ENCODE results near the gene WDR26. TPM values are rescaled to one million over a fixed set of nuclear protein-coding genes. Genes with fewer than 3 reads are reported as not detected.

Gene WDR26
- total RNA-seq, 3 donors from 2014 or later, result 64.4 to 86.3 (median 67.4) TPM

- TF ChIP-seq, protein P1, sequence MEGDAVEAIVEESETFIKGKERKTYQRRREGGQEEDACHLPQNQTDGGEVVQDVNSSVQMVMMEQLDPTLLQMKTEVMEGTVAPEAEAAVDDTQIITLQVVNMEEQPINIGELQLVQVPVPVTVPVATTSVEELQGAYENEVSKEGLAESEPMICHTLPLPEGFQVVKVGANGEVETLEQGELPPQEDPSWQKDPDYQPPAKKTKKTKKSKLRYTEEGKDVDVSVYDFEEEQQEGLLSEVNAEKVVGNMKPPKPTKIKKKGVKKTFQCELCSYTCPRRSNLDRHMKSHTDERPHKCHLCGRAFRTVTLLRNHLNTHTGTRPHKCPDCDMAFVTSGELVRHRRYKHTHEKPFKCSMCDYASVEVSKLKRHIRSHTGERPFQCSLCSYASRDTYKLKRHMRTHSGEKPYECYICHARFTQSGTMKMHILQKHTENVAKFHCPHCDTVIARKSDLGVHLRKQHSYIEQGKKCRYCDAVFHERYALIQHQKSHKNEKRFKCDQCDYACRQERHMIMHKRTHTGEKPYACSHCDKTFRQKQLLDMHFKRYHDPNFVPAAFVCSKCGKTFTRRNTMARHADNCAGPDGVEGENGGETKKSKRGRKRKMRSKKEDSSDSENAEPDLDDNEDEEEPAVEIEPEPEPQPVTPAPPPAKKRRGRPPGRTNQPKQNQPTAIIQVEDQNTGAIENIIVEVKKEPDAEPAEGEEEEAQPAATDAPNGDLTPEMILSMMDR (IDR thresholded peaks at IDR 0.05), result no peak
- Histone ChIP-seq H3K9me3 (no peaks in the 10 kb centered on the region), H3K4me1 (ENCODE audit: low read depth) (no peaks in the 10 kb centered on the region), H3K4me3 (no peak overlapping the region), H3K36me3 (ENCODE audit: low read depth) (peaks cover 4% of the 10 kb centered on the region)
- DNase-seq (no peak), ATAC-seq (no peak)
- intact Hi-C loops (cut with DNase I, micrococcal nuclease), result no loop called here
Observed at GRCh38 chr1:224390517-224390916, 44.1 kb downstream of the WDR26 start.

DNA sequence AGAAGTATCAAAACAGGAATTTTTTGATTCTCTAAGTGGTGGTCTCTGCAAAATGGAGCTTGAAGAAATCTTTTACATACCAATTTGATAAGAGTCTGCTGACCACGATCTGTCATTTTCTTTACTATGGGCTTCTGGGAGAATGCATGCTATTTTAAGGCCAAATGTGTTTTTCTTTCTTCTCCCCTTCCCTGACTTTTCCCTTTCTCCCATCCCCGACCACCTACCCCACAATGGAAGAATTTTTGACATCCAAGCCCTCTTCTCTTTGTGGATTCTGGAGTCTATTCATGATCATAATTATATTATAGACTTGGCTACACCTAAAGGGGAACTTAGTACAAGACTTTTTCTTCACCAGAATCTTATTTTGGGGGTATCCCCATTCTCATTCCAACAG lies 46.7 kb downstream of the WDR26 start:
- H3K36me3 ChIP-seq (ENCODE audit: low read depth), result peaks cover 4% of the 10 kb centered on the region
- TF ChIP-seq, protein P1 (IDR thresholded peaks at IDR 0.05), result no peak
- no peaks in the 10 kb centered on the region for H3K9me3 ChIP-seq
- DNase-seq (no peak), ATAC-seq (no peak)
- H3K4me1 ChIP-seq (ENCODE audit: low read depth), result no peaks in the 10 kb centered on the region
- intact Hi-C loops (cut with DNase I, micrococcal nuclease), result no loop called here
- H3K4me3 ChIP-seq, result no peak overlapping the region

- no peak for DNase-seq
- H3K36me3 ChIP-seq (ENCODE audit: low read depth), result peaks cover 2% of the 10 kb centered on the region
- peak; percentile 54 for ATAC-seq
- no peaks in the 10 kb centered on the region for H3K4me1 ChIP-seq (ENCODE audit: low read depth)
- H3K4me3 ChIP-seq, result no peak overlapping the region
- TF ChIP-seq, protein P1 (IDR thresholded peaks at IDR 0.05), result no peak
- intact Hi-C loops (cut with DNase I, micrococcal nuclease), result no loop called here
- no peaks in the 10 kb centered on the region for H3K9me3 ChIP-seq
Observed at GRCh38 chr1:224387302-224387912, 47.2 kb downstream of the WDR26 start.

GRCh38 chr1:224383218-224383617 lies 51.4 kb downstream of the WDR26 start:
- ATAC-seq, result no peak
- no peak for DNase-seq
- H3K9me3 ChIP-seq, result no peaks in the 10 kb centered on the region
- intact Hi-C loops (cut with DNase I, micrococcal nuclease), result no loop called here
- H3K36me3 ChIP-seq (ENCODE audit: low read depth), result no peaks in the 10 kb centered on the region
- TF ChIP-seq, protein P1 (IDR thresholded peaks at IDR 0.05), result no peak
- H3K4me3 ChIP-seq, result no peak overlapping the region
- H3K4me1 ChIP-seq (ENCODE audit: low read depth), result no peaks in the 10 kb centered on the region

DNA sequence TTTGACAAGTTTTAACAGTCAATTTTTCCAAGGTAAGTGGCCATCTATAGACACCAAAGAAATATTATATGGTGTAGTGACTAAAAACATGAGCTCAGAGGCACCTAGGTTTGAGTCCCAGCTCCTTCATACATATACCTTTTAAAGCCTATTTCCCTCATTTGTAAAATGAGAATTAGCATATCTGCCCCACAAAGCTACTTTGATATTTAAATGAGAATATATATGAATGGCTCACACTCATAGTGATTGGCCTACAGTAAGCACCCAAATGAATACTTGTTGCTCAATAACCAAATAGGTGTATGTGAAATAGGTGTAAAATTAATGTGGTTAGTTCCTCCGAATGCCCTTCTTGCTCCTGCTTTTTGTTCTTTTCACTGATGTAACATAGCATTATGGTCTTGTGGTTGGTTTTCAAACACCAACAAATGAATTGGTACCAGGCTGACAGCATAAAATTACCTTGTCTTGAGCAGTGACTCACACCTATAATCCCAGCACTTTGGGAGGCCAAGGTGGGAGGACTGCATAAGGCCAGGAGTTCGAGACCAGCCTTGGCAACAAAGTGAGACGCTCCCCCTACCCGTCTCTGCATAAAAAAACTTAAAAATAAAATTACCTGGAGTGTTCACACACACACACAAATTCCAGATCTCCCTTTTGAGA lies 52.6 kb downstream of the WDR26 start:
- no peak for ATAC-seq
- TF ChIP-seq, protein P1 (IDR thresholded peaks at IDR 0.05), result no peak
- Histone ChIP-seq H3K4me1 (ENCODE audit: low read depth) (no peaks in the 10 kb centered on the region), H3K4me3 (no peak overlapping the region), H3K9me3 (no peaks in the 10 kb centered on the region), H3K36me3 (ENCODE audit: low read depth) (no peaks in the 10 kb centered on the region)
- intact Hi-C loops (cut with DNase I, micrococcal nuclease), result no loop called here
- DNase-seq, result no peak

Measured in mucosa of descending colon (tissue), 3 donors.